ENCODE data around the gene SIGMAR1.

- no peak for TF ChIP-seq MAX (IDR thresholded peaks at IDR 0.05)
- TF ChIP-seq EP300 (IDR thresholded peaks at IDR 0.05; ENCODE audit: borderline replicate concordance) = no peak
- no peak for TF ChIP-seq TAF1 (IDR thresholded peaks at IDR 0.05; ENCODE audit: low read depth)
- TF ChIP-seq CEBPB (IDR thresholded peaks at IDR 0.05) = no peak
- no peak for TF ChIP-seq REST (IDR thresholded peaks at IDR 0.05; ENCODE audit: low read depth)
- TF ChIP-seq CREB1 (IDR thresholded peaks at IDR 0.05; ENCODE audit: low read depth) = no peak
- no peak for TF ChIP-seq EGR1 (IDR thresholded peaks at IDR 0.05)
- no peak for TF ChIP-seq YY1 (IDR thresholded peaks at IDR 0.05; ENCODE audit: low read depth)
- TF ChIP-seq USF1 (IDR thresholded peaks at IDR 0.05) = no peak
- no peak for TF ChIP-seq TCF12 (IDR thresholded peaks at IDR 0.05; ENCODE audit: low read depth)
- no peak for TF ChIP-seq RAD21 (IDR thresholded peaks at IDR 0.05; ENCODE audit: low read depth)
- no peak for TF ChIP-seq FOXM1 (IDR thresholded peaks at IDR 0.05; ENCODE audit: borderline replicate concordance, low read depth)
Observed at GRCh38 chr9:34659592-34660253, 22.1 kb upstream of the SIGMAR1 start.
